GM10266 (cell line): ENCODE measurements around the gene CCNT2.

Experiments used
- DNase-seq: peaks from one replicate; pipeline ENCODE4 v3.0.0; 2012; ENCODE audit errors: extremely low spot score
- CTCF ChIP-seq: IDR thresholded peaks from 2 replicates; pipeline ENCODE4 v1.5.1; 2012; ENCODE audit warnings: mild to moderate bottlenecking, low read depth; ENCODE audit not compliant: control insufficient read depth, insufficient read depth; ENCODE audit errors: missing control alignments

CCNT2 gene

DNA sequence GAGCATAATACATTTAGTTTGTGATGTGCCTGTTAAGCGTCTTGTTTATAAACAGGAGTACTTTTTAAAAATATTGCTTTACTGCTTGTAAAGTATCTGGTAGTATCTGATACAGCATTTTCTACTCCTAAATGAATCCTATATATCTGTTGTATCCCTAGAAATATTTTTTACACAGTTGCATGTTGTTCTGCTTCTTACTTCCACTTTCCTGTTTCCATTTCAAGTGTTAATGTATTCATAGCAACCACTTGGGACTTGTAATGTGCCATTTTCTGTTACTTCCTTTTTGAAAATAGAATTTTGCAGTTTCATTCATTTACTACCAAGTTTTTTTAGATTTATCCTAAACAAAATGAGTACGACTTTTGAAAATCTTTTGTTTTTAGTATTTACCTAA is 24.9 kb downstream of the CCNT2 start:
- peak; percentile 17 for DNase-seq
- no peak for TF ChIP-seq CTCF

GRCh38 chr2:134944975-134945374 is 26.4 kb downstream of the CCNT2 start:
- no peak for TF ChIP-seq CTCF
- DNase-seq: no peak

- no peak for TF ChIP-seq CTCF
- DNase-seq: no peak
These were observed 27.5 kb downstream of the CCNT2 start for GRCh38 chr2:134946073-134946472.

- no peak for TF ChIP-seq CTCF
These were observed 31.5 kb downstream of the CCNT2 start for GRCh38 chr2:134949981-134950708.

GRCh38 chr2:134950886-134951285 is 32.3 kb downstream of the CCNT2 start:
- no peak for DNase-seq
- TF ChIP-seq CTCF: no peak

More at GRCh38 chr2:134949981-134950708, 31.5 kb downstream of the CCNT2 start:
- DNase-seq: no peak

- DNase-seq: no peak
- TF ChIP-seq CTCF: no peak
These were observed 34.0 kb downstream of the CCNT2 start for GRCh38 chr2:134952608-134953007.

- no peak for TF ChIP-seq CTCF
- no peak for DNase-seq
These were observed 35.4 kb downstream of the CCNT2 start for GRCh38 chr2:134954065-134954464.
